Middle frontal gyrus (tissue), 1 donor: ENCODE measurements around the gene ATP5PD.
"Not testable (repeated sequence)": the region's sequence is repeated elsewhere in the genome, so short reads cannot be mapped to it uniquely, and the experiment has no call there.

ENCODE experiments used
- DNase-seq: peaks from one replicate; pipeline ENCODE4 v3.0.0-alpha.2; 2015; ENCODE audit warnings: low spot score; ENCODE audit errors: extremely low spot score

ATP5PD gene

GRCh38 chr17:75077496-75078283 is 30.9 kb upstream of the ATP5PD start:
- peak; percentile 5 for DNase-seq

- DNase-seq = no peak
Measured at GRCh38 chr17:75077072-75077495, 30.3 kb upstream of the ATP5PD start.

GRCh38 chr17:75075597-75076336 is 29.0 kb upstream of the ATP5PD start:
- DNase-seq = no peak

GRCh38 chr17:75074532-75074931 is 27.8 kb upstream of the ATP5PD start:
- no peak for DNase-seq

- DNase-seq = no peak
Measured at GRCh38 chr17:75073618-75074047, 26.9 kb upstream of the ATP5PD start.

- not testable (repeated sequence) for DNase-seq
Measured at GRCh38 chr17:75072909-75073308, 26.1 kb upstream of the ATP5PD start.

GRCh38 chr17:75071478-75072271 is 24.9 kb upstream of the ATP5PD start:
- DNase-seq = not testable (repeated sequence)

GRCh38 chr17:75069783-75070182 is 23.0 kb upstream of the ATP5PD start:
- no peak for DNase-seq

- DNase-seq = no peak
Measured at GRCh38 chr17:75068750-75069149, 22.0 kb upstream of the ATP5PD start.

- no peak for DNase-seq
Measured at GRCh38 chr17:75067856-75068255, 21.1 kb upstream of the ATP5PD start.

GRCh38 chr17:75065562-75066151 is 18.9 kb upstream of the ATP5PD start:
- no peak for DNase-seq

- DNase-seq = no peak
Measured at GRCh38 chr17:75064867-75065561, 18.2 kb upstream of the ATP5PD start.

GRCh38 chr17:75064460-75064859 is 17.7 kb upstream of the ATP5PD start:
- no peak for DNase-seq

GRCh38 chr17:75064040-75064439 is 17.3 kb upstream of the ATP5PD start:
- DNase-seq = no peak

- no peak for DNase-seq
Measured at GRCh38 chr17:75063626-75064025, 16.9 kb upstream of the ATP5PD start.

GRCh38 chr17:75063201-75063600 is 16.4 kb upstream of the ATP5PD start:
- no peak for DNase-seq

GRCh38 chr17:75061618-75062017 is 14.8 kb upstream of the ATP5PD start:
- DNase-seq = no peak

- DNase-seq = no peak
Measured at GRCh38 chr17:75061055-75061438, 14.3 kb upstream of the ATP5PD start.

- no peak for DNase-seq
Measured at GRCh38 chr17:75060434-75061054, 13.8 kb upstream of the ATP5PD start.
